ENCODE measurements around the gene WDR33. TPM values are rescaled to one million over a fixed set of nuclear protein-coding genes. Genes with fewer than 3 reads are reported as not detected.

WDR33 gene
- total RNA-seq, 4 donors from 2014 or later: 54.4 to 95.8 (median 67.5) TPM

DNA sequence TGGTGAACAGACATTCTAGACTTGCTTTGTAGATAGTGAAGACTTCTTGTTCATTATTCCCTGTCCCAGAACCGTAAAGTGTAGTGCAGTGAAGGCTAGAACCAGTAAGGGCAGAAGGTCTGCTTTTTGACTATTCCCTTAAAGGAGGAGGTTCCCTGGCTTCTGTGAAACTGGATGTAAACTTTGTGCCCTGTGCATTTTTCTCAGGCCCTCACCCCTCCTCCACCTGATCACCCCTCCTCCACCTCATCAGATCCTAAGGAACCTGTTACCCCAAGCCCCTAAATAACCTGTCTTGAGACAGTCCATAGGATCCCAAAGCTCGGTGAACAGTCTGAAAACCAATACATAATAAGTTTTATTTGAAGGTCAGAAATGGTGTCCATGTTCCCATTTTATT lies 75.9 kb downstream of the WDR33 start:
- peaks cover 6 to 8% of the 10 kb centered on the region in 2 donors for H3K4me1 ChIP-seq
- 91 to 92% methylated on average over 2 of the region's 2 CpGs for WGBS, 2 donors
- no peaks in the 10 kb centered on the region for H3K36me3 ChIP-seq
- H3K4me3 ChIP-seq (replicated peaks in 1 of 3): no peak overlapping the region
- no peaks in the 10 kb centered on the region for H3K9me3 ChIP-seq
- DNase-seq: no peak
- no peak for TF ChIP-seq POLR2A (IDR thresholded peaks at IDR 0.05)
- TF ChIP-seq, protein P1, sequence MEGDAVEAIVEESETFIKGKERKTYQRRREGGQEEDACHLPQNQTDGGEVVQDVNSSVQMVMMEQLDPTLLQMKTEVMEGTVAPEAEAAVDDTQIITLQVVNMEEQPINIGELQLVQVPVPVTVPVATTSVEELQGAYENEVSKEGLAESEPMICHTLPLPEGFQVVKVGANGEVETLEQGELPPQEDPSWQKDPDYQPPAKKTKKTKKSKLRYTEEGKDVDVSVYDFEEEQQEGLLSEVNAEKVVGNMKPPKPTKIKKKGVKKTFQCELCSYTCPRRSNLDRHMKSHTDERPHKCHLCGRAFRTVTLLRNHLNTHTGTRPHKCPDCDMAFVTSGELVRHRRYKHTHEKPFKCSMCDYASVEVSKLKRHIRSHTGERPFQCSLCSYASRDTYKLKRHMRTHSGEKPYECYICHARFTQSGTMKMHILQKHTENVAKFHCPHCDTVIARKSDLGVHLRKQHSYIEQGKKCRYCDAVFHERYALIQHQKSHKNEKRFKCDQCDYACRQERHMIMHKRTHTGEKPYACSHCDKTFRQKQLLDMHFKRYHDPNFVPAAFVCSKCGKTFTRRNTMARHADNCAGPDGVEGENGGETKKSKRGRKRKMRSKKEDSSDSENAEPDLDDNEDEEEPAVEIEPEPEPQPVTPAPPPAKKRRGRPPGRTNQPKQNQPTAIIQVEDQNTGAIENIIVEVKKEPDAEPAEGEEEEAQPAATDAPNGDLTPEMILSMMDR (IDR thresholded peaks at IDR 0.05): no peak
- intact Hi-C loops (cut with DNase I): no loop called here
- H3K27me3 ChIP-seq: no peaks in the 10 kb centered on the region
- no peak overlapping the region for H3K27ac ChIP-seq

DNA sequence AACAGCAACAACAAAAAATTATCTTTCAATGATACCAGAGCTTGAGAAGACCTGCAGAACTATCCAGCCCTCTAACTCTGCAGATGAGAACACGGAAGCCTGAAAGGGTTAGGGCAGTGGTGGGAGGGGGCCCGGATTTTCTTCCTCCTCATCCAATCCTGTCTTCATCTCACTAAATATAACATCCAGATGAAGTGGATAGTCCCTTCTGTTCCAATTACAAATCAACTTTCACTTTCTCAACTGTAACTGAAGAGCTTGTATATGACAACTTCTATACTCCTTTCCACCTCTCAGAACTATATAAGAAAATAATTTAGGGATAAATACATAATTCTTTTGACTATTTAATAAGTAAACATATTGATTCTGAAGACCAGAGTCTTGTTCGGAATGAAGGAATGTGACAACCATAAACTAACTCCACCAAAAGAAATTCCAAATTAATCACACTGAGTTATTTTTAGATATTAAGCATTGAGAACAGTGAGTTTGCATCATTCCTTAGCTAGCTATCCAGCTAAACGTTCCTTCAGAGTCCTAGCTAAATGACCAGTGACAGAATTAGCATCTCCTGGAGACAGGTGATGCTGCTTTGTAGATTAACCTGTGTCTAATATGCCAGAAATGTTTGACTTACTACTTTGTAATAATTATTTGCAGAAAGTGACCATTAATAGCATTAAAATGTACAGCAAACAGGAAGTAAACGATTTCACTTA lies 77.0 kb downstream of the WDR33 start:
- H3K4me1 ChIP-seq: peaks cover 6 to 8% of the 10 kb centered on the region in 2 donors
- H3K9me3 ChIP-seq: no peaks in the 10 kb centered on the region
- no peak for DNase-seq
- intact Hi-C loops (cut with DNase I): no loop called here
- TF ChIP-seq, protein P1 (IDR thresholded peaks at IDR 0.05): no peak
- no peak for TF ChIP-seq POLR2A (IDR thresholded peaks at IDR 0.05)
- H3K4me3 ChIP-seq (replicated peaks in 1 of 3): no peak overlapping the region
- no peaks in the 10 kb centered on the region for H3K36me3 ChIP-seq
- WGBS, 2 donors: 70 to 72% methylated on average over 5 of the region's 5 CpGs
- no peak overlapping the region for H3K27ac ChIP-seq
- H3K27me3 ChIP-seq: no peaks in the 10 kb centered on the region

DNA sequence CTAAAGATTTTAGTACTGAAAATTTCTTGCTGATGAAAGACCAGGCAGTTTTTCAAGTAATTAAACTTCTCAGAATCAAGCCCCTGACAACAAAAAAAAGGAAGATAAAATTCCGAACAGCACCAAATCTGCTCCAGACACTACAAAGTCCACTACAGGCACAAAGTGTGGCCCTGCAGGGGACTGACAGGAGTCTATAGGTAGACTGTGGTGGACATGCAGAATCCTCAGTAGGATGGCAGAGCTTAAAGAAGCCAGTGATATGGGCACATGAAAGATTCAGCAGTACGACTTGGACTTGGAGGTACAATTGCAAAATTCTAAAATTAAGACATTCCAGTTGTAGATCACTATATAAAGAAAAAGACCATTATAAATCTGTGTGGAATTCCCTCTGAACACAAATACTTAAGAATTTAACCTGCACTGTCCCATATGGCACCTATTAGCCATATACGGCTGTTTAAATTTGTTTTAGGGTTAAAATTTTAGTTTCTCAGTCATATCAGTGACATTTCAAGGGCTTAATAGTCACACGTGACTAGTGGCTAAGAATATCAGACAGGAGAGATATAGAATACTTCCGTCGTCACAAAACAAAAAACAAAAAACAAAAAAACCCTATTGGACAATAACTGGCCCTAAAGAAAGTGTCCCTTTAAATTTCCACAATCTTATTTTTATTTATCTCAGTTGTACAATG lies 77.7 kb downstream of the WDR33 start:
- TF ChIP-seq, protein P1 (IDR thresholded peaks at IDR 0.05): no peak
- TF ChIP-seq POLR2A (IDR thresholded peaks at IDR 0.05): no peak
- no peaks in the 10 kb centered on the region for H3K9me3 ChIP-seq
- H3K4me1 ChIP-seq: peaks cover 6 to 8% of the 10 kb centered on the region in 2 donors
- WGBS, 2 donors: 88% methylated on average over 6 of the region's 6 CpGs
- H3K27ac ChIP-seq: no peak overlapping the region
- intact Hi-C loops (cut with DNase I): no loop called here
- H3K27me3 ChIP-seq: no peaks in the 10 kb centered on the region
- no peak for DNase-seq
- H3K4me3 ChIP-seq (replicated peaks in 1 of 3): no peak overlapping the region
- H3K36me3 ChIP-seq: no peaks in the 10 kb centered on the region

DNA sequence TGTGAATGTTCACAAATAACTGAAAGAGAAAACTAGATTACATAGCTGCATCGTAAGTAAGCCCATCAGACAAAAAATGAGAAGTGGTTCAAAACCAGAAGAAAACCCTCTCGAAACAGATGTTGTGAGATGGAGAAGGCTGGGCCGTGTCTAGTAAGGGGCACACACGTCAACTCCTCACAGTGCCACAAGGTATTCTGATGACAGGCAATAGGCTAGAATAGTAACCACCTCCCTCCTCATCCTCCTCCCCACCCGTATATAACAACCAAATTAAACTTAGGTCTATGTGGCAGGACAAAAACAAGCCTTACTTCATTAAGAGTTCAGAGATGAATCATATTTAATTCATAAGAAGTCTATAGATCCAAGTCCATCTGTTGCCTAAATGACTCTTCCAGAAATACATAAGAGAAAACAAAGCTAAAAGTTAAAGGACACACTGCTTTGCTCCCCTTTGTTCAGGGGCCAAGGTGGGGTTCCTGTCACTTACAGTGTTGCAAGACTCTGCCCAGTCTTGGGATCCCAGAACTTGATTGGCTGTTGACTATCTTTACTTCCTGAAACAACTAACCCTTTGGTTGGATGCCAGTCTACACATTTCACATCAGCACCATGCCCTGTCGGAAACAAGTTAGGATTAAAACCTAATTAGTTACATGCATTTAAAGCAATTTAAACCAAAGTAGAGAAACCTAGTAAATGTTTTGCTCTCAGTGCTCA lies 84.7 kb downstream of the WDR33 start:
- no peaks in the 10 kb centered on the region for H3K4me1 ChIP-seq
- TF ChIP-seq, protein P1 (IDR thresholded peaks at IDR 0.05): no peak
- TF ChIP-seq POLR2A (IDR thresholded peaks at IDR 0.05): no peak
- DNase-seq: no peak
- H3K27ac ChIP-seq: no peak overlapping the region
- 93 to 95% methylated on average over 6 of the region's 6 CpGs for WGBS, 2 donors
- H3K36me3 ChIP-seq: peaks cover 2 to 9% of the 10 kb centered on the region in 2 donors
- intact Hi-C loops (cut with DNase I): no loop called here
- H3K9me3 ChIP-seq: no peaks in the 10 kb centered on the region
- H3K27me3 ChIP-seq: no peaks in the 10 kb centered on the region
- no peak overlapping the region for H3K4me3 ChIP-seq (replicated peaks in 1 of 3)
